Erythroblast (primary cell): ENCODE results near the gene MATCAP1.

ENCODE experiments used
- GATA1 ChIP-seq: IDR thresholded peaks from 2 replicates; pipeline ENCODE4 v1.6.1; 2011; ENCODE audit warnings: low read depth, mild to moderate bottlenecking, control low read depth, low read length, moderate library complexity
- POLR2A ChIP-seq: IDR thresholded peaks from 2 replicates; pipeline ENCODE4 v1.6.1; 2011; ENCODE audit warnings: mild to moderate bottlenecking, low read length

DNA sequence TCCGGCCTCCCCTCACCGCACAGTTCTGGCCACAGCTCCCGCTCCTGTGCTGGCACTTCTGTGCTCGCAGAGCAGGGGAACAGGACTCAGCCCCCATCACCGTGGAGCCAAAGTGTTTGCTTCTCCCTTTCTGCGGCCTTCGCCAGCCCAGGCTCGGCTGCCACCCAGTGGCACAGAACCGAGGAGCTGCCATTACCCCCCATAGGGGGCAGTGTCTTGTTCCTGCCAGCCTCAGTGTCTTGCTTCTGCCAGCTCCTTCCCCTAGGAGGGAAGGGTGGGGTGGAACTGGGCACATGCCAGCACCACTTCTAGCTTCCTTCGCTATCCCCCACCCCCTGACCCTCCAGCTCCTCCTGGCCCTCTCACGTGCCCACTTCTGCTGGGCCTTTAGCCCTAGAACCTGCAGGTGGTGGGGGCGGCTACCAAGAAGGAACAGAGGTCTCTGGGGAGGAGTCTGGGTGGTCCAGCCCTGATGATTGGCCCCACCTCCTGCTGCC, 14.5 kb upstream of the MATCAP1 start:
- TF ChIP-seq POLR2A (peak; percentile 37), GATA1 (no peak)
